ENCODE data around the gene PSMA6.

- TF ChIP-seq CTCF (IDR thresholded peaks at IDR 0.05) = no peak
- TF ChIP-seq POLR2A (IDR thresholded peaks at IDR 0.05) = no peak
Measured at GRCh38 chr14:35333264-35333730, 41.1 kb downstream of the PSMA6 start.
